Left lung (tissue), 10 donors: Measurements from ENCODE around the gene CNIH3. TPM values are rescaled to one million over a fixed set of nuclear protein-coding genes. Genes with fewer than 3 reads are reported as not detected.

Experiments
- ATAC-seq: fragments of 200-7000 bp; cut with Tn5 transposase; one replicate; pipeline ENCODE4 v1.9.1; 2020; ENCODE audit warnings: moderate library complexity
- DNase-seq, 4 donors: peaks; one replicate each; pipeline ENCODE4 v3.0.0-alpha.2; 2013 to 2020
- H3K27ac ChIP-seq, 2 donors: fragments of 200-600 bp; sonication (generic) in 1 of 2; one replicate each; pipeline versions ENCODE4 v1.5.0 to v1.8.0; 2020 to 2021
- H3K27me3 ChIP-seq, 2 donors: fragments of 200-600 bp; sonication (generic) in 1 of 2; one replicate each; pipeline versions ENCODE4 v1.5.0 to v1.8.0; 2020 to 2021
- H3K36me3 ChIP-seq, 2 donors: fragments of 200-600 bp; sonication (generic) in 1 of 2; one replicate each; pipeline versions ENCODE4 v1.5.0 to v1.8.0; 2020 to 2021
- H3K4me1 ChIP-seq, 2 donors: fragments of 200-600 bp; one replicate each; pipeline ENCODE4 v1.8.0; 2021
- H3K4me3 ChIP-seq, 2 donors: fragments of 200-600 bp; sonication (generic) in 1 of 2; one replicate each; pipeline versions ENCODE4 v1.5.0 to v1.8.0; 2020 to 2021; ENCODE audit warnings: mild to moderate bottlenecking in 1 of 2
- H3K9me3 ChIP-seq, 2 donors: fragments of 200-600 bp; sonication (generic) in 1 of 2; one replicate each; pipeline versions ENCODE4 v1.5.0 to v1.8.0; 2020 to 2021
- CTCF ChIP-seq, 2 donors: fragments of 200-600 bp; sonication (generic) in 1 of 2; IDR thresholded peaks; one replicate each; pipeline versions ENCODE4 v1.5.0 to v1.8.0; 2021; ENCODE audit warnings: antibody characterized with exemption in 2 of 2
- intact Hi-C, 2 donors: fragments of 100-400 bp; cut with DNase I; formaldehyde crosslinking; loops; one replicate each; pipeline versions ENCODE4 v1.11.2 to v1.14.2; 2022
- polyA plus RNA-seq, 6 donors: library from polyadenylated mRNA; unstranded; fragments of 120-200 nt; gene quantifications; one replicate each; pipeline ENCODE4 v1.2.1, GENCODE V29; 2013; ENCODE audit not compliant: insufficient read length in 6 of 6
- total RNA-seq, 2 donors: library from RNA; stranded (reverse); fragmentation: NEBNext Ultra II Directional; extraction: Animal tissue kit (Norgen Biotek cat#: 25700); gene quantifications; one replicate each; pipeline ENCODE4 v1.2.1, GENCODE V29; 2021
- donor health status: DM: no; HTN: yes; CAD: no.
- donor health status: DM: no; HTN: no; CAD: no.

The CNIH3 gene
- total and polyA plus RNA-seq, 8 donors = 2.5 to 9.4 (median 7.3) TPM

- no peaks in the 10 kb centered on the region for H3K27me3 ChIP-seq
- no peak for DNase-seq
- no peak overlapping the region for H3K27ac ChIP-seq
- H3K36me3 ChIP-seq = no peaks in the 10 kb centered on the region
- intact Hi-C loops = no loop called here
- no peaks in the 10 kb centered on the region for H3K9me3 ChIP-seq
- H3K4me3 ChIP-seq = no peak overlapping the region
- H3K4me1 ChIP-seq = no peaks in the 10 kb centered on the region
- ATAC-seq = peak; percentile 65
- no peak for TF ChIP-seq CTCF (IDR thresholded peaks at IDR 0.05)
These were observed 19.2 kb downstream of the CNIH3 start for GRCh38 chr1:224635356-224635755.

- Histone ChIP-seq H3K4me3 (no peak overlapping the region), H3K27ac (no peak overlapping the region), H3K36me3 (no peaks in the 10 kb centered on the region), H3K4me1 (no peaks in the 10 kb centered on the region), H3K9me3 (no peaks in the 10 kb centered on the region), H3K27me3 (no peaks in the 10 kb centered on the region)
- ATAC-seq = no peak
- TF ChIP-seq CTCF (IDR thresholded peaks at IDR 0.05) = no peak
- no peak for DNase-seq
- intact Hi-C loops = no loop called here
These were observed 21.4 kb downstream of the CNIH3 start for GRCh38 chr1:224637515-224637914.

GRCh38 chr1:224637936-224638335 lies 21.8 kb downstream of the CNIH3 start:
- no peak for TF ChIP-seq CTCF (IDR thresholded peaks at IDR 0.05)
- no peak for DNase-seq
- no peak for ATAC-seq

GRCh38 chr1:224639426-224639975 lies 23.4 kb downstream of the CNIH3 start:
- ATAC-seq (no peak), DNase-seq (no peak)
- Histone ChIP-seq H3K4me1 (no peaks in the 10 kb centered on the region), H3K27me3 (no peaks in the 10 kb centered on the region), H3K4me3 (no peak overlapping the region), H3K36me3 (no peaks in the 10 kb centered on the region), H3K27ac (no peak overlapping the region), H3K9me3 (no peaks in the 10 kb centered on the region)
- TF ChIP-seq CTCF (IDR thresholded peaks at IDR 0.05) = no peak
- intact Hi-C loops = no loop called here

More at GRCh38 chr1:224637936-224638335, 21.8 kb downstream of the CNIH3 start:
- intact Hi-C loops = no loop called here
- Histone ChIP-seq H3K27me3 (no peaks in the 10 kb centered on the region), H3K9me3 (no peaks in the 10 kb centered on the region), H3K27ac (no peak overlapping the region), H3K4me1 (no peaks in the 10 kb centered on the region), H3K36me3 (no peaks in the 10 kb centered on the region), H3K4me3 (no peak overlapping the region)

- Histone ChIP-seq H3K9me3 (no peaks in the 10 kb centered on the region), H3K27me3 (no peaks in the 10 kb centered on the region), H3K27ac (no peak overlapping the region), H3K4me3 (no peak overlapping the region), H3K36me3 (no peaks in the 10 kb centered on the region), H3K4me1 (no peaks in the 10 kb centered on the region)
- no peak for ATAC-seq
- intact Hi-C loops = loop anchor here in 1 of 2 donors (10.0 kb wide), 1 partner anchor 125 kb away; no protein-coding TSS in a partner anchor
- DNase-seq = no peak
- no peak for TF ChIP-seq CTCF (IDR thresholded peaks at IDR 0.05)
These were observed 23.9 kb downstream of the CNIH3 start for GRCh38 chr1:224640018-224640417.
